Gastroesophageal sphincter (tissue), 3 donors: ENCODE measurements around the gene STXBP6.

Experiments
- CTCF ChIP-seq, 4 experiments: fragments of 200-600 bp in 2 of 4; fragments of 450-650 bp in 2 of 4; sonication (generic) in 1 of 4; IDR thresholded peaks; one replicate each; pipeline ENCODE4 v1.5.1; 2017 to 2019; ENCODE audit warnings: antibody characterized with exemption in 4 of 4, mild to moderate bottlenecking in 2 of 4, moderate library complexity in 2 of 4
- POLR2A ChIP-seq, 2 donors: fragments of 450-650 bp; IDR thresholded peaks; one replicate each; pipeline ENCODE4 v1.6.1; 2017; ENCODE audit warnings: antibody characterized with exemption in 2 of 2, mild to moderate bottlenecking in 2 of 2, moderate library complexity in 1 of 2
- POLR2AphosphoS5 ChIP-seq: sonication (generic); formaldehyde crosslinking; IDR thresholded peaks from one replicate; pipeline ENCODE4 v1.6.1; 2017; ENCODE audit warnings: antibody characterized with exemption

- TF ChIP-seq CTCF (IDR thresholded peaks at IDR 0.05) (no peak), POLR2A (IDR thresholded peaks at IDR 0.05) (no peak), POLR2AphosphoS5 (peak; percentile 32)
These were observed 169.3 kb downstream of the STXBP6 start for GRCh38 chr14:24880689-24881088.
